HepG2 (cell line): Measurements from ENCODE around the gene SRRM1. TPM values are rescaled to one million over a fixed set of nuclear protein-coding genes. Genes with fewer than 3 reads are reported as not detected.
"Not testable (repeated sequence)": the region's sequence is repeated elsewhere in the genome, so short reads cannot be mapped to it uniquely, and the experiment has no call there.

Experiments used
- ATAC-seq: fragments of 200-7000 bp; cut with Tn5 transposase; 3 replicates; pipeline ENCODE4 v1.9.1; 2020; ENCODE audit warnings: mild to moderate bottlenecking, moderate library complexity
- BruUV-seq: library from RNA; stranded (reverse); fragments of 400-500 nt; replicated peaks from 2 replicates; lab custom pipeline; 2021; lab: Mats Ljungman, UMichigan
- CTCF ChIA-PET: fragments of 300-600 bp; formaldehyde crosslinking; extraction: SDS; loops from one replicate; lab custom pipeline; 2021; ENCODE audit warnings: low total read pairs, inconsistent platforms, low intra/inter-chr PET ratio; lab: Yijun Ruan, JAX
- POLR2A ChIA-PET: fragments of 350-600 bp; sonication (Branson Sonifier 250); formaldehyde crosslinking; loops from one replicate; lab custom pipeline; 2020; ENCODE audit warnings: antibody characterized with exemption, inconsistent platforms; lab: Yijun Ruan, JAX
- DNase-seq: peaks from one replicate; pipeline ENCODE4 v3.0.0-alpha.2; 2015; ENCODE audit warnings: low spot score
- FAIRE-seq: peaks from 3 replicates; lab custom pipeline; 2011; peaks lifted over from hg19 to GRCh38; lab: Jason Lieb, UNC
- H2AFZ ChIP-seq: one replicate; pipeline ENCODE4 v1.6.1; 2011; ENCODE audit warnings: low read length, inconsistent platforms
- H3K27ac ChIP-seq: fragments of 300-600 bp; 3 replicates; pipeline ENCODE4 v1.8.0; 2011; ENCODE audit warnings: mixed run types, mild to moderate bottlenecking, mixed read lengths, low read length, inconsistent platforms; ENCODE audit not compliant: insufficient read depth; ENCODE audit errors: extremely low read length
- H3K27me3 ChIP-seq, 2 experiments: fragments of 200-600 bp in 1 of 2; 2 replicates in 1 of 2; 3 replicates in 1 of 2; pipeline versions ENCODE4 v1.6.0 to v1.8.0; 2011; ENCODE audit warnings: low read length in 2 of 2, mild to moderate bottlenecking in 2 of 2, moderate library complexity in 2 of 2, inconsistent platforms in 1 of 2; ENCODE audit not compliant: insufficient read depth in 2 of 2, control insufficient read depth in 1 of 2
- H3K36me3 ChIP-seq, 2 experiments: fragments of 200-600 bp in 1 of 2; replicated peaks in 1 of 2; 2 replicates in 1 of 2; 3 replicates in 1 of 2; pipeline versions ENCODE4 v1.5.1 to v1.8.0; 2011; ENCODE audit warnings: low read length in 2 of 2, inconsistent platforms in 1 of 2; ENCODE audit not compliant: insufficient read depth in 2 of 2, control insufficient read depth in 1 of 2
- H3K4me1 ChIP-seq: 2 replicates; pipeline ENCODE4 v1.5.1; 2012; ENCODE audit warnings: low read length, inconsistent platforms; ENCODE audit not compliant: insufficient read depth
- H3K4me2 ChIP-seq: 2 replicates; pipeline ENCODE4 v1.6.0; 2011; ENCODE audit warnings: low read depth, low read length, inconsistent platforms
- H3K4me3 ChIP-seq, 3 experiments: fragments of 200-600 bp in 1 of 3; sonication (generic), shearing (Covaris generic) in 1 of 3; replicated peaks in 1 of 3; 2 replicates each; pipeline ENCODE4 v1.5.1; 2011 to 2016; ENCODE audit warnings: low read length in 3 of 3, inconsistent platforms in 2 of 3, low read depth in 2 of 3, mild to moderate bottlenecking in 2 of 3, control low read depth in 1 of 3, mixed read lengths in 1 of 3; ENCODE audit not compliant: insufficient read depth in 1 of 3
- H3K79me2 ChIP-seq: one replicate; pipeline ENCODE4 v1.6.1; 2011; ENCODE audit warnings: low read length, inconsistent platforms; ENCODE audit not compliant: insufficient read depth
- H3K9ac ChIP-seq: 2 replicates; pipeline ENCODE4 v1.6.0; 2011; ENCODE audit warnings: mild to moderate bottlenecking, low read depth, low read length, inconsistent platforms; ENCODE audit not compliant: insufficient read depth
- H3K9me3 ChIP-seq: 2 replicates; pipeline ENCODE4 v1.5.1; 2012; ENCODE audit warnings: mild to moderate bottlenecking, low read length
- H4K20me1 ChIP-seq: 2 replicates; pipeline ENCODE4 v1.6.0; 2011; ENCODE audit warnings: inconsistent platforms, mild to moderate bottlenecking, low read length, moderate library complexity; ENCODE audit not compliant: insufficient read depth
- MAFF ChIP-seq: IDR thresholded peaks from 2 replicates; pipeline ENCODE4 v1.6.1; 2011; ENCODE audit warnings: low read depth, low read length, improper control_type of control experiment
- MAFK ChIP-seq, 2 experiments: IDR thresholded peaks in 1 of 2; conservative IDR thresholded peaks in 1 of 2; 2 replicates each; pipeline ENCODE4 v1.6.1; 2011; ENCODE audit warnings: improper control_type of control experiment in 2 of 2, low read length in 2 of 2
- NFYB ChIP-seq: sonication (generic); formaldehyde crosslinking; IDR thresholded peaks from 2 replicates; pipeline ENCODE4 v1.4.0; 2020; ENCODE audit warnings: missing genetic modification reagents
- NFYC ChIP-seq: IDR thresholded peaks from 2 replicates; pipeline ENCODE4 v1.6.1; 2016; ENCODE audit warnings: missing genetic modification reagents, missing compliant biosample characterization
- NR2F6 ChIP-seq, 2 experiments: IDR thresholded peaks; 2 replicates each; pipeline ENCODE4 v1.6.1; 2016; ENCODE audit warnings: antibody characterized with exemption in 1 of 2, mild to moderate bottlenecking in 1 of 2
- POGZ ChIP-seq: sonication (generic); formaldehyde crosslinking; IDR thresholded peaks from 2 replicates; pipeline ENCODE4 v1.4.0; 2020; ENCODE audit warnings: mild to moderate bottlenecking, missing genetic modification reagents
- RXRA ChIP-seq: sonication (generic); formaldehyde crosslinking; IDR thresholded peaks from 2 replicates; pipeline ENCODE4 v1.5.1; 2020; ENCODE audit warnings: missing genetic modification reagents
- ZEB1 ChIP-seq: IDR thresholded peaks from 2 replicates; pipeline ENCODE4 v1.6.1; 2012; ENCODE audit warnings: mild to moderate bottlenecking, low read depth, inconsistent platforms; ENCODE audit not compliant: insufficient replicate concordance
- ZMYM4 ChIP-seq: sonication (generic); formaldehyde crosslinking; IDR thresholded peaks from 2 replicates; pipeline ENCODE4 v1.8.1; 2023; ENCODE audit warnings: mild to moderate bottlenecking, missing genetic modification reagents
- WGBS: methylation state at CpG from one replicate; pipeline ENCODE4 v1.1.6; 2017; ENCODE audit warnings: low lambda C conversion rate; 5-methylcytosine and 5-hydroxymethylcytosine counted together
- in situ Hi-C: cut with HindIII; loops from 2 replicates; pipeline ENCODE4 v1.10.0; 2017; ENCODE audit warnings: low pct_unique_long_range_greater_than_20kb; ENCODE audit not compliant: extremely low pct_ligation_motif_present
- intact Hi-C: fragments of 100-400 bp; cut with micrococcal nuclease; formaldehyde crosslinking; loops from one replicate; pipeline ENCODE4 v1.10.0; 2022; ENCODE audit not compliant: unreplicated experiment
- polyA plus RNA-seq, 8 experiments: library from polyadenylated mRNA; depleted of rRNA in 3 of 8; stranded (reverse) in 7 of 8; unstranded in 1 of 8; fragments of >200 nt; fragmentation: Illumina TruSeq in 4 of 8; extraction: Trizol in 4 of 8; gene quantifications; 2 replicates each; pipeline versions ENCODE4 v1.2.1 to v1.2.3, GENCODE V29; 2011 to 2016; ENCODE audit warnings: low read depth in 4 of 8, missing spikeins in 1 of 8, mixed read lengths in 1 of 8; ENCODE audit not compliant: insufficient read depth in 1 of 8
- total RNA-seq, 5 experiments: library from RNA; depleted of rRNA; stranded (reverse); fragments of >200 nt; fragmentation: Illumina TruSeq; extraction: Trizol; gene quantifications; 2 replicates each; pipeline ENCODE4 v1.2.3, GENCODE V29; 2016; ENCODE audit warnings: low read depth in 1 of 5
- TF ChIP-seq, protein P1 (sequence below): sonication (generic); formaldehyde crosslinking; IDR thresholded peaks from 2 replicates; pipeline ENCODE4 v1.4.0; 2020; ENCODE audit warnings: missing genetic modification reagents, borderline replicate concordance
- TF ChIP-seq, protein P2 (sequence below): sonication (generic); formaldehyde crosslinking; IDR thresholded peaks from 2 replicates; pipeline ENCODE4 v1.4.0; 2020; ENCODE audit warnings: missing genetic modification reagents, mild to moderate bottlenecking, borderline replicate concordance

Gene SRRM1
- total and polyA plus RNA-seq, 2 of the 13 experiments (the other 11 are each of a cell fraction or from before 2014, with no cell fraction given): 31.6 to 44.5 TPM

- H4K20me1 ChIP-seq, H3K36me3 ChIP-seq, H3K79me2 ChIP-seq, H3K9me3 ChIP-seq, ATAC-seq, FAIRE-seq, H3K27ac ChIP-seq, H3K9ac ChIP-seq, CTCF ChIA-PET, in situ Hi-C loops, intact Hi-C loops, H2AFZ ChIP-seq, H3K4me2 ChIP-seq, H3K27me3 ChIP-seq, BruUV-seq, H3K4me3 ChIP-seq, DNase-seq: not testable (repeated sequence)
- POLR2A ChIA-PET: interaction anchor here (1.9 to 3.2 kb wide), 2 partner anchors 27 to 48 kb away, joined by 5 to 10 read pairs; partner anchors contain the start of gene CLIC4
- peaks cover 60% of the 10 kb centered on the region for H3K4me1 ChIP-seq
- 77% methylated on average over 5 of the region's 7 CpGs for WGBS
- TF ChIP-seq MAFF (0 out of 2 replicates have a peak, but pooled peaks have one; percentile 14), POGZ (CRISPR knock-in tag) (0 out of 2 replicates have a peak, but pooled peaks have one; percentile 17), ZMYM4 (CRISPR knock-in tag) (peak; percentile 56; the same call in 1 of the 2 replicates), NFYC (peak; percentile 67), MAFK (conservative IDR thresholded peaks at IDR 0.05 in 1 of 2, IDR thresholded peaks at IDR 0.05 in 1 of 2; ENCODE audit: low read length in 2 of 2) (peak in 1 of 2 experiments; percentile 16; a peak in 1 of 4 replicates), NFYB (CRISPR knock-in tag) (peak; percentile 68)
Observed at GRCh38 chr1:24697453-24698001, 54.4 kb downstream of the SRRM1 start.

DNA sequence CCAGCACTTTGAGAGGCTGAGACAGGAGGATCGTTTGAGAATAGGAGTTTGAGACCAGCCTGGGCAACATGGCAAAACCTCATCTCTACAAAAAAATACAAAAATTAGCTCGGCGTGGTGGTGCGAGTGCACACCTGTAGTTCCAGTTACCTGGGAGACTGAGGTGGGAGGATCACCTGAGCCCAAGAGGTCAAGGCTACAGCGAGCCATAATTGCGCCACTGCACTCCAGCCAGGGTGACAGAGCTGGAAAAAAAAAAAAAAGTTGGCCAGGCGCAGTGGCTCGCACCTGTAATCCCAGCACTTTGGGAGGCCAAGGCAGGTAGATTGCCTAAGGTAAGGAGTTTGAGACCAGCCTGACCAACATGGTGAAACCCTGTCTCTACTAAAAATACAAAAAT lies 55.2 kb downstream of the SRRM1 start:
- TF ChIP-seq, protein P1, sequence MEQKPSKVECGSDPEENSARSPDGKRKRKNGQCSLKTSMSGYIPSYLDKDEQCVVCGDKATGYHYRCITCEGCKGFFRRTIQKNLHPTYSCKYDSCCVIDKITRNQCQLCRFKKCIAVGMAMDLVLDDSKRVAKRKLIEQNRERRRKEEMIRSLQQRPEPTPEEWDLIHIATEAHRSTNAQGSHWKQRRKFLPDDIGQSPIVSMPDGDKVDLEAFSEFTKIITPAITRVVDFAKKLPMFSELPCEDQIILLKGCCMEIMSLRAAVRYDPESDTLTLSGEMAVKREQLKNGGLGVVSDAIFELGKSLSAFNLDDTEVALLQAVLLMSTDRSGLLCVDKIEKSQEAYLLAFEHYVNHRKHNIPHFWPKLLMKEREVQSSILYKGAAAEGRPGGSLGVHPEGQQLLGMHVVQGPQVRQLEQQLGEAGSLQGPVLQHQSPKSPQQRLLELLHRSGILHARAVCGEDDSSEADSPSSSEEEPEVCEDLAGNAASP (CRISPR knock-in tag): peak; percentile 25; the same call in 1 of the 2 replicates
- TF ChIP-seq RXRA (peak; percentile 32; the same call in 1 of the 2 replicates), NR2F6 (IDR thresholded peaks at IDR 0.05) (peak; percentile 58; the same call in 1 of the 2 replicates), NR2F6 (CRISPR knock-in tag; IDR thresholded peaks at IDR 0.05) (peak; percentile 72; the same call in 1 of the 2 replicates), ZEB1 (peak; percentile 81)
- TF ChIP-seq, protein P2, sequence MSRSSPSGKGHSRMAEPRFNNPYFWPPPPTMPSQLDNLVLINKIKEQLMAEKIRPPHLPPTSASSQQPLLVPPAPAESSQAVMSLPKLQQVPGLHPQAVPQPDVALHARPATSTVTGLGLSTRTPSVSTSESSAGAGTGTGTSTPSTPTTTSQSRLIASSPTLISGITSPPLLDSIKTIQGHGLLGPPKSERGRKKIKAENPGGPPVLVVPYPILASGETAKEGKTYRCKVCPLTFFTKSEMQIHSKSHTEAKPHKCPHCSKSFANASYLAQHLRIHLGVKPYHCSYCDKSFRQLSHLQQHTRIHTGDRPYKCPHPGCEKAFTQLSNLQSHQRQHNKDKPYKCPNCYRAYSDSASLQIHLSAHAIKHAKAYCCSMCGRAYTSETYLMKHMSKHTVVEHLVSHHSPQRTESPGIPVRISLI (CRISPR knock-in tag): peak; percentile 80
- BruUV-seq, H3K27ac ChIP-seq, H3K9ac ChIP-seq, H3K4me2 ChIP-seq, H3K9me3 ChIP-seq, H3K27me3 ChIP-seq, in situ Hi-C loops, H3K79me2 ChIP-seq, DNase-seq, intact Hi-C loops, H3K4me3 ChIP-seq, H2AFZ ChIP-seq, H3K36me3 ChIP-seq, H4K20me1 ChIP-seq, CTCF ChIA-PET, FAIRE-seq, ATAC-seq: not testable (repeated sequence)
- 19% methylated on average over 8 of the region's 8 CpGs for WGBS
- peaks cover 67% of the 10 kb centered on the region for H3K4me1 ChIP-seq
- POLR2A ChIA-PET: interaction anchor here (0.6 to 3.2 kb wide), 2 partner anchors 27 to 875 kb away, joined by 4 to 10 read pairs; no protein-coding TSS in a partner anchor
